ENCODE measurements around the gene DMBX1. TPM values are rescaled to one million over a fixed set of nuclear protein-coding genes. Genes with fewer than 3 reads are reported as not detected.
A peak's percentile ranks its signal among the peaks of the same experiment; 100 is the strongest.

The DMBX1 gene
- total RNA-seq, 2 experiments from 2014 or later: 0.10 TPM; not detected in 1

- ChIA-PET CTCF (no interaction called here), POLR2A (no interaction called here)
- H3K9me3 Mint-ChIP-seq: no peaks in the 10 kb centered on the region
- no peak overlapping the region for H3K27ac Mint-ChIP-seq
- H3K27me3 Mint-ChIP-seq: peaks cover 58% of the 10 kb centered on the region
- no peaks in the 10 kb centered on the region for H3K36me3 Mint-ChIP-seq (ENCODE audit: low read depth)
- H3K4me3 Mint-ChIP-seq: no peak overlapping the region
- no peak for DNase-seq
- peaks cover 12% of the 10 kb centered on the region for H3K4me1 Mint-ChIP-seq
These were observed 24.7 kb upstream of the DMBX1 start for GRCh38 chr1:46464915-46465314.

GRCh38 chr1:46465981-46466476, 23.6 kb upstream of the DMBX1 start:
- DNase-seq: no peak
- POLR2A ChIA-PET: no interaction called here
- H3K27me3 Mint-ChIP-seq: peaks cover 50% of the 10 kb centered on the region
- H3K4me1 Mint-ChIP-seq: peaks cover 12% of the 10 kb centered on the region
- no peaks in the 10 kb centered on the region for H3K9me3 Mint-ChIP-seq
- no peak overlapping the region for H3K27ac Mint-ChIP-seq
- CTCF ChIA-PET: interaction anchor here (0.6 kb wide), 1 partner anchor 28 kb away, joined by 3 read pairs; no protein-coding TSS in a partner anchor
- H3K36me3 Mint-ChIP-seq (ENCODE audit: low read depth): no peaks in the 10 kb centered on the region
- H3K4me3 Mint-ChIP-seq: peak overlapping the region; percentile 55

- no peaks in the 10 kb centered on the region for H3K36me3 Mint-ChIP-seq (ENCODE audit: low read depth)
- CTCF ChIA-PET: interaction anchor here (0.6 kb wide), 1 partner anchor 29 kb away, joined by 3 read pairs; no protein-coding TSS in a partner anchor
- H3K9me3 Mint-ChIP-seq: no peaks in the 10 kb centered on the region
- H3K4me3 Mint-ChIP-seq: peak overlapping the region; percentile 70
- peaks cover 12% of the 10 kb centered on the region for H3K4me1 Mint-ChIP-seq
- POLR2A ChIA-PET: no interaction called here
- H3K27me3 Mint-ChIP-seq: peaks cover 48% of the 10 kb centered on the region
- H3K27ac Mint-ChIP-seq: peak overlapping the region; percentile 27
- DNase-seq: no peak
These were observed 23.0 kb upstream of the DMBX1 start for GRCh38 chr1:46466477-46467182.

GRCh38 chr1:46467183-46467504, 22.5 kb upstream of the DMBX1 start:
- Mint-ChIP-seq H3K36me3 (ENCODE audit: low read depth) (no peaks in the 10 kb centered on the region), H3K4me3 (peak overlapping the region; percentile 70), H3K27me3 (peaks cover 48% of the 10 kb centered on the region), H3K4me1 (peaks cover 12% of the 10 kb centered on the region), H3K9me3 (no peaks in the 10 kb centered on the region), H3K27ac (peak overlapping the region; percentile 27)
- DNase-seq: no peak
- ChIA-PET CTCF (no interaction called here), POLR2A (no interaction called here)

GRCh38 chr1:46469881-46470280, 19.8 kb upstream of the DMBX1 start:
- Mint-ChIP-seq H3K36me3 (ENCODE audit: low read depth) (no peaks in the 10 kb centered on the region), H3K27ac (no peak overlapping the region), H3K9me3 (no peaks in the 10 kb centered on the region), H3K4me1 (peaks cover 12% of the 10 kb centered on the region), H3K27me3 (peaks cover 35% of the 10 kb centered on the region), H3K4me3 (no peak overlapping the region)
- CTCF ChIA-PET: interaction anchor here (1.0 kb wide), 1 partner anchor 60 kb away, joined by 3 read pairs; no protein-coding TSS in a partner anchor
- no peak for DNase-seq
- POLR2A ChIA-PET: no interaction called here

GRCh38 chr1:46471848-46472492, 17.7 kb upstream of the DMBX1 start:
- Mint-ChIP-seq H3K36me3 (ENCODE audit: low read depth) (no peaks in the 10 kb centered on the region), H3K9me3 (no peaks in the 10 kb centered on the region), H3K4me3 (no peak overlapping the region), H3K27ac (no peak overlapping the region), H3K4me1 (peaks cover 6% of the 10 kb centered on the region), H3K27me3 (peaks cover 29% of the 10 kb centered on the region)
- DNase-seq: no peak
- POLR2A ChIA-PET: no interaction called here
- CTCF ChIA-PET: interaction anchor here (1.0 kb wide), 1 partner anchor 25 kb away, joined by 6 read pairs; no protein-coding TSS in a partner anchor

- H3K27ac Mint-ChIP-seq: no peak overlapping the region
- H3K27me3 Mint-ChIP-seq: peaks cover 22% of the 10 kb centered on the region
- no peak for DNase-seq
- CTCF ChIA-PET: interaction anchor here (0.6 to 1.0 kb wide), 2 partner anchors 25 to 930 kb away, joined by 3 to 6 read pairs; no protein-coding TSS in a partner anchor
- H3K36me3 Mint-ChIP-seq (ENCODE audit: low read depth): no peaks in the 10 kb centered on the region
- no peaks in the 10 kb centered on the region for H3K9me3 Mint-ChIP-seq
- POLR2A ChIA-PET: no interaction called here
- H3K4me3 Mint-ChIP-seq: no peak overlapping the region
- H3K4me1 Mint-ChIP-seq: no peaks in the 10 kb centered on the region
These were observed 17.0 kb upstream of the DMBX1 start for GRCh38 chr1:46472498-46473181.

GRCh38 chr1:46473991-46474390, 15.6 kb upstream of the DMBX1 start:
- Mint-ChIP-seq H3K4me3 (no peak overlapping the region), H3K9me3 (no peaks in the 10 kb centered on the region), H3K36me3 (ENCODE audit: low read depth) (no peaks in the 10 kb centered on the region), H3K4me1 (no peaks in the 10 kb centered on the region), H3K27me3 (peaks cover 18% of the 10 kb centered on the region), H3K27ac (no peak overlapping the region)
- POLR2A ChIA-PET: no interaction called here
- CTCF ChIA-PET: interaction anchor here (0.5 to 0.6 kb wide), 2 partner anchors 56 to 408 kb away, joined by 3 to 5 read pairs; no protein-coding TSS in a partner anchor
- DNase-seq: no peak

GRCh38 chr1:46474570-46474969, 15.1 kb upstream of the DMBX1 start:
- ChIA-PET POLR2A (no interaction called here), CTCF (no interaction called here)
- DNase-seq: no peak
- Mint-ChIP-seq H3K27me3 (peaks cover 18% of the 10 kb centered on the region), H3K9me3 (no peaks in the 10 kb centered on the region), H3K36me3 (ENCODE audit: low read depth) (no peaks in the 10 kb centered on the region), H3K4me1 (no peaks in the 10 kb centered on the region), H3K27ac (no peak overlapping the region), H3K4me3 (no peak overlapping the region)

GRCh38 chr1:46476673-46477072, 13.0 kb upstream of the DMBX1 start:
- no peak for DNase-seq
- ChIA-PET CTCF (interaction anchor here (0.7 to 2.9 kb wide), 4 partner anchors 15 to 69 kb away, joined by 3 to 18 read pairs (median 4); no protein-coding TSS in a partner anchor), POLR2A (no interaction called here)
- no peaks in the 10 kb centered on the region for H3K4me1 Mint-ChIP-seq
- no peak overlapping the region for H3K27ac Mint-ChIP-seq
- no peak overlapping the region for H3K4me3 Mint-ChIP-seq
- peaks cover 24% of the 10 kb centered on the region for H3K27me3 Mint-ChIP-seq
- H3K36me3 Mint-ChIP-seq (ENCODE audit: low read depth): no peaks in the 10 kb centered on the region
- H3K9me3 Mint-ChIP-seq: no peaks in the 10 kb centered on the region

GRCh38 chr1:46477153-46477929, 12.3 kb upstream of the DMBX1 start:
- no peaks in the 10 kb centered on the region for H3K4me1 Mint-ChIP-seq
- peak; percentile 76 for DNase-seq
- no peaks in the 10 kb centered on the region for H3K9me3 Mint-ChIP-seq
- ChIA-PET CTCF (interaction anchor here (0.8 to 2.9 kb wide), 7 partner anchors 11 to 248 kb away, joined by 3 to 18 read pairs (median 4); no protein-coding TSS in a partner anchor), POLR2A (interaction anchor here (0.6 kb wide), 1 partner anchor 1725 kb away, joined by 4 read pairs; no protein-coding TSS in a partner anchor)
- no peak overlapping the region for H3K4me3 Mint-ChIP-seq
- H3K27me3 Mint-ChIP-seq: peaks cover 25% of the 10 kb centered on the region
- no peaks in the 10 kb centered on the region for H3K36me3 Mint-ChIP-seq (ENCODE audit: low read depth)
- H3K27ac Mint-ChIP-seq: no peak overlapping the region

GRCh38 chr1:46478721-46479485, 10.7 kb upstream of the DMBX1 start:
- H3K9me3 Mint-ChIP-seq: no peaks in the 10 kb centered on the region
- H3K4me1 Mint-ChIP-seq: no peaks in the 10 kb centered on the region
- H3K36me3 Mint-ChIP-seq (ENCODE audit: low read depth): no peaks in the 10 kb centered on the region
- no peak overlapping the region for H3K27ac Mint-ChIP-seq
- CTCF ChIA-PET: interaction anchor here (1.0 to 2.9 kb wide), 4 partner anchors 49 to 246 kb away, joined by 3 to 18 read pairs (median 6); no protein-coding TSS in a partner anchor
- POLR2A ChIA-PET: no interaction called here
- peaks cover 34% of the 10 kb centered on the region for H3K27me3 Mint-ChIP-seq
- H3K4me3 Mint-ChIP-seq: no peak overlapping the region
- no peak for DNase-seq

All from activated CD4-positive, alpha-beta T cell treated with anti-CD3 and anti-CD28 coated beads, Interleukin-2, amount 10 ng/mL, durations not matched to agents 7 days and 5 days (primary cell).